WTC11 (cell line): ENCODE results near the gene PDCD1. TPM values are rescaled to one million over a fixed set of nuclear protein-coding genes. Genes with fewer than 3 reads are reported as not detected.

ENCODE experiments used
- ATAC-seq: fragments of 200-7000 bp; cut with Tn5 transposase; 2 replicates; pipeline ENCODE4 v1.10.0; 2021; ENCODE audit warnings: mild to moderate bottlenecking, moderate library complexity
- CTCF ChIA-PET: fragments of 300-600 bp; sonication (Branson Sonifier 250); formaldehyde crosslinking; loops from one replicate; lab custom pipeline; 2021; ENCODE audit warnings: antibody characterized with exemption; lab: Charles Lee
- POLR2A ChIA-PET: fragments of 350-600 bp; sonication (Branson Sonifier 250); formaldehyde crosslinking; loops from one replicate; lab custom pipeline; 2021; ENCODE audit warnings: antibody characterized with exemption; lab: Charles Lee
- DNase-seq: peaks from one replicate; pipeline ENCODE4 v3.0.0; 2021; ENCODE audit warnings: low spot score
- H3K27ac Mint-ChIP-seq: 2 replicates; pipeline ENCODE4 v1.8.0; 2021; ENCODE audit warnings: mixed read lengths
- H3K27me3 Mint-ChIP-seq: 2 replicates; pipeline ENCODE4 v1.8.0; 2021; ENCODE audit warnings: low read depth, mild to moderate bottlenecking, moderate library complexity, mixed read lengths
- H3K36me3 Mint-ChIP-seq: 2 replicates; pipeline ENCODE4 v1.8.0; 2021; ENCODE audit warnings: mixed read lengths
- H3K4me1 Mint-ChIP-seq: 2 replicates; pipeline ENCODE4 v1.8.0; 2022; ENCODE audit warnings: mixed read lengths
- H3K4me3 Mint-ChIP-seq: 2 replicates; pipeline ENCODE4 v1.8.0; 2021; ENCODE audit warnings: mild to moderate bottlenecking, moderate library complexity, mixed read lengths
- H3K9me3 Mint-ChIP-seq: 2 replicates; pipeline ENCODE4 v1.8.0; 2021; ENCODE audit warnings: mixed read lengths
- E2F4 ChIP-seq: sonication (generic); formaldehyde crosslinking; IDR thresholded peaks from 2 replicates; pipeline ENCODE4 v1.8.1; 2022; ENCODE audit warnings: low read depth, mild to moderate bottlenecking, moderate library complexity, missing genetic modification reagents, borderline replicate concordance
- ELF4 ChIP-seq: sonication (generic); formaldehyde crosslinking; IDR thresholded peaks from 2 replicates; pipeline ENCODE4 v1.8.1; 2022; ENCODE audit warnings: low read depth, mild to moderate bottlenecking, moderate library complexity, missing genetic modification reagents
- ERG ChIP-seq: fragments of 250-450 bp; sonication (Bioruptor Pico); IDR thresholded peaks from 2 replicates; pipeline ENCODE4 v1.8.0; 2021; ENCODE audit warnings: mild to moderate bottlenecking
- ETV6 ChIP-seq: sonication (generic); formaldehyde crosslinking; IDR thresholded peaks from 2 replicates; pipeline ENCODE4 v1.8.1; 2022; ENCODE audit warnings: mild to moderate bottlenecking, missing genetic modification reagents
- FOXJ3 ChIP-seq: sonication (generic); formaldehyde crosslinking; IDR thresholded peaks from 2 replicates; pipeline ENCODE4 v1.9.0; 2021; ENCODE audit warnings: missing genetic modification reagents, mild to moderate bottlenecking, borderline replicate concordance
- FOXK1 ChIP-seq: sonication (generic); formaldehyde crosslinking; IDR thresholded peaks from 2 replicates; pipeline ENCODE4 v1.8.0; 2022; ENCODE audit warnings: mild to moderate bottlenecking, moderate library complexity, missing genetic modification reagents
- KAT7 ChIP-seq: sonication (generic); formaldehyde crosslinking; IDR thresholded peaks from 2 replicates; pipeline ENCODE4 v1.8.1; 2023; ENCODE audit warnings: missing genetic modification reagents, mild to moderate bottlenecking, borderline replicate concordance
- NFATC4 ChIP-seq: fragments of 250-450 bp; sonication (Bioruptor Pico); IDR thresholded peaks from 2 replicates; pipeline ENCODE4 v1.9.0; 2021; ENCODE audit warnings: mild to moderate bottlenecking
- RORB ChIP-seq: fragments of 250-450 bp; sonication (Bioruptor Pico); IDR thresholded peaks from 2 replicates; pipeline ENCODE4 v1.9.0; 2021; ENCODE audit warnings: mild to moderate bottlenecking
- TP53 ChIP-seq: sonication (generic); formaldehyde crosslinking; IDR thresholded peaks from 2 replicates; pipeline ENCODE4 v1.8.1; 2023; ENCODE audit warnings: mild to moderate bottlenecking, missing genetic modification reagents
- USF1 ChIP-seq: sonication (generic); formaldehyde crosslinking; IDR thresholded peaks from 2 replicates; pipeline ENCODE4 v1.8.0; 2022; ENCODE audit warnings: mild to moderate bottlenecking, missing genetic modification reagents
- ZMAT4 ChIP-seq: fragments of 250-450 bp; sonication (Bioruptor Pico); IDR thresholded peaks from 2 replicates; pipeline ENCODE4 v1.9.0; 2021; ENCODE audit warnings: mild to moderate bottlenecking
- total RNA-seq: library from RNA; stranded (reverse); gene quantifications from 3 replicates; pipeline ENCODE4 v1.2.3, GENCODE V29; 2021
- TF ChIP-seq, protein P1 (sequence below): sonication (generic); formaldehyde crosslinking; IDR thresholded peaks from 2 replicates; pipeline ENCODE4 v1.8.0; 2022; ENCODE audit warnings: missing genetic modification reagents
- TF ChIP-seq, protein P2 (sequence below): sonication (generic); formaldehyde crosslinking; IDR thresholded peaks from 2 replicates; pipeline ENCODE4 v1.8.1; 2023; ENCODE audit warnings: mild to moderate bottlenecking, missing genetic modification reagents
- TF ChIP-seq, protein P3 (sequence below): sonication (generic); formaldehyde crosslinking; IDR thresholded peaks from 2 replicates; pipeline ENCODE4 v1.8.0; 2023; ENCODE audit warnings: missing genetic modification reagents, mild to moderate bottlenecking, borderline replicate concordance
- TF ChIP-seq, protein P4 (sequence below): sonication (generic); formaldehyde crosslinking; IDR thresholded peaks from 2 replicates; pipeline ENCODE4 v1.8.1; 2022; ENCODE audit warnings: missing genetic modification reagents, borderline replicate concordance

PDCD1 gene
- total RNA-seq, 1 experiment from 2014 or later, result 0.52 TPM

DNA sequence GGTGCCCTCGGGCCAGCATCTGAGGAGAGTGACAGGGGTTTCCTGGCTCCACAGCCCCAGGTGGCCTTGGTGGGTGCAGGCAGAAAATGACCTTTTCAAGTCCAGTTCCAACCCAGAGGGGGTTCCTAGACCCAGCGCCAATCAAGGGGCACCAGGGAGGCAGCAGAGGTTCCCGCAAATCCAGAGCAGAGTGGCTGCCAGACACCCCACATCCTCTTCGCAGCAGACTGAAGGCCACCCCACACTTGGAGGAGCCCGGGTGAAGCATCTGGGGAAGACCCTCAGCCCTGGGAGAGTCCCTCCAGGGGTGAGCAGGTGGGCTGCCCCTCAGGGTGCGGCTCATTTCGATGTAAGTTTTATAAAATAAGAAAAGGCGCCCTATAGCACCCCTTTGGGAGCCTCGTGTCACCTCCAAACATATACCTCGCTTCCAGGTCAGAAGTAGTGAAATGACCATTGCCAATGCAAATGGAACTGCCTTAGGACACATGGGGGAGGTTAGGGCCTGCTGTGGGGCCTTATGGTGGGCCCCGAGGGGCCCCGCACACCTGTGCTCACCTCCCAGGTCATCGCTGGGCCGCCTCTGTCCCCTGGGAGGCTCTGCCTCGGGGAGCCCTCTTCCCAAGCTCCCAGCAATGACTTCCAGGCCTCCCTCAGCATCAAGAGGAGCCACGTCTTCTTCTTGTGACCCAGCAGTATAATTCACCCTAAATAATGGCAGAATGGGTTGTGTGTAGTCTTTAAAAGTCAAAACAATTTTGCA lies 21.8 kb upstream of the PDCD1 start:
- ChIA-PET CTCF (interaction anchor here (1.2 kb wide), 1 partner anchor 76 kb away, joined by 3 read pairs; no protein-coding TSS in a partner anchor), POLR2A (no interaction called here)
- no peak for DNase-seq
- peaks cover 2% of the 10 kb centered on the region for H3K9me3 Mint-ChIP-seq
- H3K27ac Mint-ChIP-seq, result 0 out of 2 replicates have a peak overlapping the region, but pooled peaks have one; percentile 69
- peaks cover 3% of the 10 kb centered on the region for H3K27me3 Mint-ChIP-seq
- peaks cover 22% of the 10 kb centered on the region for H3K4me1 Mint-ChIP-seq
- peaks cover 5% of the 10 kb centered on the region for H3K36me3 Mint-ChIP-seq
- TF ChIP-seq ETV6 (no peak), KAT7 (CRISPR knock-in tag) (no peak), FOXJ3 (CRISPR knock-in tag) (no peak), FOXK1 (CRISPR knock-in tag) (no peak), RORB (no peak), NFATC4 (CRISPR knock-in tag) (no peak), E2F4 (CRISPR knock-in tag) (no peak), TP53 (CRISPR knock-in tag) (no peak)
- TF ChIP-seq, protein P1, sequence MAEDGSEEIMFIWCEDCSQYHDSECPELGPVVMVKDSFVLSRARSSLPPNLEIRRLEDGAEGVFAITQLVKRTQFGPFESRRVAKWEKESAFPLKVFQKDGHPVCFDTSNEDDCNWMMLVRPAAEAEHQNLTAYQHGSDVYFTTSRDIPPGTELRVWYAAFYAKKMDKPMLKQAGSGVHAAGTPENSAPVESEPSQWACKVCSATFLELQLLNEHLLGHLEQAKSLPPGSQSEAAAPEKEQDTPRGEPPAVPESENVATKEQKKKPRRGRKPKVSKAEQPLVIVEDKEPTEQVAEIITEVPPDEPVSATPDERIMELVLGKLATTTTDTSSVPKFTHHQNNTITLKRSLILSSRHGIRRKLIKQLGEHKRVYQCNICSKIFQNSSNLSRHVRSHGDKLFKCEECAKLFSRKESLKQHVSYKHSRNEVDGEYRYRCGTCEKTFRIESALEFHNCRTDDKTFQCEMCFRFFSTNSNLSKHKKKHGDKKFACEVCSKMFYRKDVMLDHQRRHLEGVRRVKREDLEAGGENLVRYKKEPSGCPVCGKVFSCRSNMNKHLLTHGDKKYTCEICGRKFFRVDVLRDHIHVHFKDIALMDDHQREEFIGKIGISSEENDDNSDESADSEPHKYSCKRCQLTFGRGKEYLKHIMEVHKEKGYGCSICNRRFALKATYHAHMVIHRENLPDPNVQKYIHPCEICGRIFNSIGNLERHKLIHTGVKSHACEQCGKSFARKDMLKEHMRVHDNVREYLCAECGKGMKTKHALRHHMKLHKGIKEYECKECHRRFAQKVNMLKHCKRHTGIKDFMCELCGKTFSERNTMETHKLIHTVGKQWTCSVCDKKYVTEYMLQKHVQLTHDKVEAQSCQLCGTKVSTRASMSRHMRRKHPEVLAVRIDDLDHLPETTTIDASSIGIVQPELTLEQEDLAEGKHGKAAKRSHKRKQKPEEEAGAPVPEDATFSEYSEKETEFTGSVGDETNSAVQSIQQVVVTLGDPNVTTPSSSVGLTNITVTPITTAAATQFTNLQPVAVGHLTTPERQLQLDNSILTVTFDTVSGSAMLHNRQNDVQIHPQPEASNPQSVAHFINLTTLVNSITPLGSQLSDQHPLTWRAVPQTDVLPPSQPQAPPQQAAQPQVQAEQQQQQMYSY (CRISPR knock-in tag), result no peak
- TF ChIP-seq, protein P2, sequence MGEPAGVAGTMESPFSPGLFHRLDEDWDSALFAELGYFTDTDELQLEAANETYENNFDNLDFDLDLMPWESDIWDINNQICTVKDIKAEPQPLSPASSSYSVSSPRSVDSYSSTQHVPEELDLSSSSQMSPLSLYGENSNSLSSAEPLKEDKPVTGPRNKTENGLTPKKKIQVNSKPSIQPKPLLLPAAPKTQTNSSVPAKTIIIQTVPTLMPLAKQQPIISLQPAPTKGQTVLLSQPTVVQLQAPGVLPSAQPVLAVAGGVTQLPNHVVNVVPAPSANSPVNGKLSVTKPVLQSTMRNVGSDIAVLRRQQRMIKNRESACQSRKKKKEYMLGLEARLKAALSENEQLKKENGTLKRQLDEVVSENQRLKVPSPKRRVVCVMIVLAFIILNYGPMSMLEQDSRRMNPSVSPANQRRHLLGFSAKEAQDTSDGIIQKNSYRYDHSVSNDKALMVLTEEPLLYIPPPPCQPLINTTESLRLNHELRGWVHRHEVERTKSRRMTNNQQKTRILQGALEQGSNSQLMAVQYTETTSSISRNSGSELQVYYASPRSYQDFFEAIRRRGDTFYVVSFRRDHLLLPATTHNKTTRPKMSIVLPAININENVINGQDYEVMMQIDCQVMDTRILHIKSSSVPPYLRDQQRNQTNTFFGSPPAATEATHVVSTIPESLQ (CRISPR knock-in tag), result no peak
- TF ChIP-seq, protein P3, sequence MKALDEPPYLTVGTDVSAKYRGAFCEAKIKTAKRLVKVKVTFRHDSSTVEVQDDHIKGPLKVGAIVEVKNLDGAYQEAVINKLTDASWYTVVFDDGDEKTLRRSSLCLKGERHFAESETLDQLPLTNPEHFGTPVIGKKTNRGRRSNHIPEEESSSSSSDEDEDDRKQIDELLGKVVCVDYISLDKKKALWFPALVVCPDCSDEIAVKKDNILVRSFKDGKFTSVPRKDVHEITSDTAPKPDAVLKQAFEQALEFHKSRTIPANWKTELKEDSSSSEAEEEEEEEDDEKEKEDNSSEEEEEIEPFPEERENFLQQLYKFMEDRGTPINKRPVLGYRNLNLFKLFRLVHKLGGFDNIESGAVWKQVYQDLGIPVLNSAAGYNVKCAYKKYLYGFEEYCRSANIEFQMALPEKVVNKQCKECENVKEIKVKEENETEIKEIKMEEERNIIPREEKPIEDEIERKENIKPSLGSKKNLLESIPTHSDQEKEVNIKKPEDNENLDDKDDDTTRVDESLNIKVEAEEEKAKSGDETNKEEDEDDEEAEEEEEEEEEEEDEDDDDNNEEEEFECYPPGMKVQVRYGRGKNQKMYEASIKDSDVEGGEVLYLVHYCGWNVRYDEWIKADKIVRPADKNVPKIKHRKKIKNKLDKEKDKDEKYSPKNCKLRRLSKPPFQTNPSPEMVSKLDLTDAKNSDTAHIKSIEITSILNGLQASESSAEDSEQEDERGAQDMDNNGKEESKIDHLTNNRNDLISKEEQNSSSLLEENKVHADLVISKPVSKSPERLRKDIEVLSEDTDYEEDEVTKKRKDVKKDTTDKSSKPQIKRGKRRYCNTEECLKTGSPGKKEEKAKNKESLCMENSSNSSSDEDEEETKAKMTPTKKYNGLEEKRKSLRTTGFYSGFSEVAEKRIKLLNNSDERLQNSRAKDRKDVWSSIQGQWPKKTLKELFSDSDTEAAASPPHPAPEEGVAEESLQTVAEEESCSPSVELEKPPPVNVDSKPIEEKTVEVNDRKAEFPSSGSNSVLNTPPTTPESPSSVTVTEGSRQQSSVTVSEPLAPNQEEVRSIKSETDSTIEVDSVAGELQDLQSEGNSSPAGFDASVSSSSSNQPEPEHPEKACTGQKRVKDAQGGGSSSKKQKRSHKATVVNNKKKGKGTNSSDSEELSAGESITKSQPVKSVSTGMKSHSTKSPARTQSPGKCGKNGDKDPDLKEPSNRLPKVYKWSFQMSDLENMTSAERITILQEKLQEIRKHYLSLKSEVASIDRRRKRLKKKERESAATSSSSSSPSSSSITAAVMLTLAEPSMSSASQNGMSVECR (CRISPR knock-in tag), result no peak
- peak overlapping the region; percentile 77 for H3K4me3 Mint-ChIP-seq
- ATAC-seq, result no peak

- H3K27me3 Mint-ChIP-seq, result peaks cover 6% of the 10 kb centered on the region
- ATAC-seq (no peak), DNase-seq (no peak)
- H3K9me3 Mint-ChIP-seq, result peaks cover 6% of the 10 kb centered on the region
- H3K36me3 Mint-ChIP-seq, result peaks cover 6% of the 10 kb centered on the region
- H3K4me3 Mint-ChIP-seq, result no peak overlapping the region
- ChIA-PET CTCF (interaction anchor here (0.7 to 2.2 kb wide), 7 partner anchors 8 to 203 kb away, joined by 3 to 12 read pairs (median 5); partner anchors contain the start of genes DTYMK and ING5), POLR2A (interaction anchor here (1.6 kb wide), 1 partner anchor 193 kb away, joined by 3 read pairs; the partner anchor contains the start of gene DTYMK)
- no peak overlapping the region for H3K27ac Mint-ChIP-seq
- H3K4me1 Mint-ChIP-seq, result peaks cover 22% of the 10 kb centered on the region
- TF ChIP-seq USF1 (CRISPR knock-in tag) (no peak), ZMAT4 (CRISPR knock-in tag) (no peak), ERG (CRISPR knock-in tag) (no peak), E2F4 (CRISPR knock-in tag) (no peak), ELF4 (CRISPR knock-in tag) (no peak)
- TF ChIP-seq, protein P4, sequence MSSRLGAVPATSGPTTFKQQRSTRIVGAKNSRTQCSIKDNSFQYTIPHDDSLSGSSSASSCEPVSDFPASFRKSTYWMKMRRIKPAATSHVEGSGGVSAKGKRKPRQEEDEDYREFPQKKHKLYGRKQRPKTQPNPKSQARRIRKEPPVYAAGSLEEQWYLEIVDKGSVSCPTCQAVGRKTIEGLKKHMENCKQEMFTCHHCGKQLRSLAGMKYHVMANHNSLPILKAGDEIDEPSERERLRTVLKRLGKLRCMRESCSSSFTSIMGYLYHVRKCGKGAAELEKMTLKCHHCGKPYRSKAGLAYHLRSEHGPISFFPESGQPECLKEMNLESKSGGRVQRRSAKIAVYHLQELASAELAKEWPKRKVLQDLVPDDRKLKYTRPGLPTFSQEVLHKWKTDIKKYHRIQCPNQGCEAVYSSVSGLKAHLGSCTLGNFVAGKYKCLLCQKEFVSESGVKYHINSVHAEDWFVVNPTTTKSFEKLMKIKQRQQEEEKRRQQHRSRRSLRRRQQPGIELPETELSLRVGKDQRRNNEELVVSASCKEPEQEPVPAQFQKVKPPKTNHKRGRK, result no peak
Observed at GRCh38 chr2:241879326-241879725, 20.6 kb upstream of the PDCD1 start.
